HCT116 (cell line): Measurements from ENCODE around the gene CCL18. TPM values are rescaled to one million over a fixed set of nuclear protein-coding genes. Genes with fewer than 3 reads are reported as not detected.
"Not testable (repeated sequence)": the region's sequence is repeated elsewhere in the genome, so short reads cannot be mapped to it uniquely, and the experiment has no call there.

Source experiments
- ATAC-seq: fragments of 200-7000 bp; cut with Tn5 transposase; 2 replicates; pipeline ENCODE4 v1.9.1; 2020; ENCODE audit warnings: mild to moderate bottlenecking, moderate library complexity
- BruUV-seq: library from RNA; stranded (reverse); fragments of 400-500 nt; replicated peaks from 2 replicates; lab custom pipeline; 2021; lab: Mats Ljungman, UMichigan
- CTCF ChIA-PET: fragments of 300-600 bp; sonication (Branson Sonifier 250); formaldehyde crosslinking; loops from one replicate; lab custom pipeline; 2021; ENCODE audit warnings: antibody characterized with exemption; lab: Charles Lee
- POLR2A ChIA-PET: fragments of 300-600, 350-600 bp; sonication (Branson Sonifier 250); formaldehyde crosslinking; loops from one replicate; lab custom pipeline; 2021; ENCODE audit warnings: antibody characterized with exemption; lab: Charles Lee
- RAD21 ChIA-PET, 2 experiments: fragments of 300-600 bp; sonication (Branson Sonifier 250); formaldehyde crosslinking; loops; one replicate each; lab custom pipeline; 2023; ENCODE audit warnings: low total read pairs in 2 of 2; ENCODE audit not compliant: uncharacterized antibody in 2 of 2, unreplicated experiment in 2 of 2, low non-redundant PET in 1 of 2; lab: Charles Lee
- DNase-seq: peaks from one replicate; pipeline ENCODE4 v3.0.0-alpha.2; 2010; ENCODE audit warnings: low read depth, low spot score
- H2AFZ ChIP-seq: fragments of 200-600 bp; shearing (Covaris generic), sonication (generic); 2 replicates; pipeline ENCODE4 v1.6.1; 2017; ENCODE audit warnings: low read depth, mixed run types, mixed read lengths, antibody characterized with exemption, low read length; ENCODE audit not compliant: poor library complexity, severe bottlenecking
- H3K27ac ChIP-seq: 2 replicates; pipeline ENCODE4 v1.5.1; 2012; ENCODE audit warnings: low read depth, low read length
- H3K27me3 ChIP-seq: fragments of 200-600 bp; sonication (generic); 2 replicates; pipeline ENCODE4 v1.6.1; 2016; ENCODE audit warnings: mixed run types, low read length, mixed read lengths; ENCODE audit not compliant: insufficient read depth
- H3K36me3 ChIP-seq, 2 experiments: fragments of 200-500 bp in 1 of 2; fragments of 200-600 bp in 1 of 2; sonication (Bioruptor generic) in 1 of 2; sonication (generic) in 1 of 2; 2 replicates each; pipeline versions ENCODE4 v1.5.1 to v1.6.1; 2014 to 2016; ENCODE audit warnings: low read length in 2 of 2, inconsistent platforms in 1 of 2, mixed read lengths in 1 of 2, mixed run types in 1 of 2; ENCODE audit not compliant: insufficient read depth in 2 of 2, control insufficient read depth in 1 of 2
- H3K4me1 ChIP-seq, 2 experiments: fragments of 200-600 bp in 1 of 2; sonication (generic) in 1 of 2; 2 replicates each; pipeline versions ENCODE4 v1.5.1 to v1.6.1; 2012 to 2017; ENCODE audit warnings: low read length in 2 of 2, inconsistent platforms in 1 of 2, mild to moderate bottlenecking in 1 of 2, mixed read lengths in 1 of 2, mixed run types in 1 of 2, moderate library complexity in 1 of 2; ENCODE audit not compliant: insufficient read depth in 2 of 2, control insufficient read depth in 1 of 2
- H3K4me2 ChIP-seq: fragments of 200-600 bp; sonication (generic); 2 replicates; pipeline ENCODE4 v1.6.1; 2017; ENCODE audit warnings: mixed run types, low read length, mixed read lengths
- H3K4me3 ChIP-seq, 2 experiments: fragments of 200-600 bp in 1 of 2; sonication (generic) in 1 of 2; replicated peaks in 1 of 2; 2 replicates each; pipeline ENCODE4 v1.5.1; 2011 to 2016; ENCODE audit warnings: low read length in 2 of 2, control low read depth in 1 of 2, low read depth in 1 of 2, mild to moderate bottlenecking in 1 of 2, mixed read lengths in 1 of 2, mixed run types in 1 of 2
- H3K79me2 ChIP-seq: fragments of 200-600 bp; sonication (generic); 2 replicates; pipeline ENCODE4 v1.6.1; 2017; ENCODE audit warnings: mild to moderate bottlenecking, mixed run types, low read length, moderate library complexity, mixed read lengths; ENCODE audit not compliant: insufficient read depth
- H3K9ac ChIP-seq: fragments of 200-600 bp; sonication (generic); 2 replicates; pipeline ENCODE4 v1.6.1; 2016; ENCODE audit warnings: low read length, mixed read lengths
- H3K9me2 ChIP-seq: fragments of 200-600 bp; sonication (generic), shearing (Covaris generic); 2 replicates; pipeline ENCODE4 v1.6.1; 2017; ENCODE audit warnings: mixed run types, mild to moderate bottlenecking, moderate library complexity; ENCODE audit not compliant: insufficient read depth
- H3K9me3 ChIP-seq, 2 experiments: fragments of 200-500 bp in 1 of 2; fragments of 200-600 bp in 1 of 2; sonication (Bioruptor generic) in 1 of 2; sonication (generic) in 1 of 2; 2 replicates each; pipeline ENCODE4 v1.6.1; 2014 to 2017; ENCODE audit warnings: low read length in 2 of 2, mixed read lengths in 2 of 2, inconsistent platforms in 1 of 2, low read depth in 1 of 2, mild to moderate bottlenecking in 1 of 2, mixed run types in 1 of 2, moderate library complexity in 1 of 2; ENCODE audit not compliant: control insufficient read depth in 1 of 2, insufficient read depth in 1 of 2
- H4K20me1 ChIP-seq: fragments of 200-600 bp; sonication (generic), shearing (Covaris generic); 2 replicates; pipeline ENCODE4 v1.6.1; 2017; ENCODE audit warnings: mixed run types, mild to moderate bottlenecking, moderate library complexity; ENCODE audit not compliant: insufficient read depth
- ATF3 ChIP-seq: IDR thresholded peaks from 2 replicates; pipeline ENCODE4 v1.6.1; 2012
- EGR1 ChIP-seq: IDR thresholded peaks from 2 replicates; pipeline ENCODE4 v1.6.1; 2012; ENCODE audit warnings: low read depth
- ELF1 ChIP-seq: IDR thresholded peaks from 2 replicates; pipeline ENCODE4 v1.6.1; 2012; ENCODE audit warnings: low read depth, borderline replicate concordance
- EZH2phosphoT487 ChIP-seq: fragments of 200-600 bp; IDR thresholded peaks from 2 replicates; pipeline ENCODE4 v1.6.1; 2018; ENCODE audit warnings: antibody characterized with exemption, borderline replicate concordance
- FOSL1 ChIP-seq: IDR thresholded peaks from 2 replicates; pipeline ENCODE4 v1.6.1; 2012; ENCODE audit warnings: low read depth
- JUND ChIP-seq: IDR thresholded peaks from 2 replicates; pipeline ENCODE4 v1.6.1; 2012
- MAX ChIP-seq: IDR thresholded peaks from 2 replicates; pipeline ENCODE4 v1.6.1; 2012
- POLR2A ChIP-seq: IDR thresholded peaks from 2 replicates; pipeline ENCODE4 v1.7.0; 2011; ENCODE audit warnings: borderline replicate concordance; ENCODE audit not compliant: insufficient read depth, insufficient read length; ENCODE audit errors: extremely low read depth
- POLR2AphosphoS5 ChIP-seq: IDR thresholded peaks from 2 replicates; pipeline ENCODE4 v1.6.1; 2011; ENCODE audit warnings: mild to moderate bottlenecking, low read depth, low read length, moderate library complexity
- RAD21 ChIP-seq: IDR thresholded peaks from 2 replicates; pipeline ENCODE4 v1.6.1; 2012; ENCODE audit warnings: low read depth, mild to moderate bottlenecking
- SIN3A ChIP-seq: IDR thresholded peaks from 2 replicates; pipeline ENCODE4 v1.6.1; 2012; ENCODE audit warnings: low read depth
- SP1 ChIP-seq: IDR thresholded peaks from 2 replicates; pipeline ENCODE4 v1.6.1; 2012; ENCODE audit warnings: low read depth
- SRF ChIP-seq: IDR thresholded peaks from 2 replicates; pipeline ENCODE4 v1.6.1; 2012; ENCODE audit warnings: low read depth
- TCF7L2 ChIP-seq: IDR thresholded peaks from 2 replicates; pipeline ENCODE4 v1.7.0; 2011; ENCODE audit warnings: borderline replicate concordance, inconsistent platforms; ENCODE audit not compliant: insufficient read depth, insufficient read length; ENCODE audit errors: extremely low read depth
- YY1 ChIP-seq: IDR thresholded peaks from 2 replicates; pipeline ENCODE4 v1.6.1; 2011; ENCODE audit warnings: low read length, low read depth, moderate library complexity, mild to moderate bottlenecking; ENCODE audit not compliant: insufficient replicate concordance; ENCODE audit errors: extremely low read depth
- ZFX ChIP-seq: fragments of 450-650 bp; IDR thresholded peaks from 2 replicates; pipeline ENCODE4 v1.6.1; 2017
- ZNF274 ChIP-seq: fragments of 200-500 bp; sonication (Bioruptor generic); IDR thresholded peaks from 2 replicates; pipeline ENCODE4 v1.6.1; 2014; ENCODE audit warnings: mild to moderate bottlenecking, low read depth, low read length, inconsistent platforms
- intact Hi-C: fragments of 100-400 bp; cut with micrococcal nuclease; formaldehyde crosslinking; loops from 2 replicates; pipeline ENCODE4 v1.10.0; 2022
- total RNA-seq: library from RNA; stranded (reverse); gene quantifications from one replicate; pipeline ENCODE4 v1.2.1, GENCODE V29; 2021; ENCODE audit not compliant: unreplicated experiment
- TF ChIP-seq, protein P1 (sequence below): IDR thresholded peaks from 2 replicates; pipeline ENCODE4 v1.6.1; 2011; ENCODE audit warnings: mild to moderate bottlenecking, low read length, moderate library complexity; ENCODE audit not compliant: insufficient replicate concordance; ENCODE audit errors: extremely low read depth

The CCL18 gene
- total RNA-seq, 1 experiment from 2014 or later = not detected

DNA sequence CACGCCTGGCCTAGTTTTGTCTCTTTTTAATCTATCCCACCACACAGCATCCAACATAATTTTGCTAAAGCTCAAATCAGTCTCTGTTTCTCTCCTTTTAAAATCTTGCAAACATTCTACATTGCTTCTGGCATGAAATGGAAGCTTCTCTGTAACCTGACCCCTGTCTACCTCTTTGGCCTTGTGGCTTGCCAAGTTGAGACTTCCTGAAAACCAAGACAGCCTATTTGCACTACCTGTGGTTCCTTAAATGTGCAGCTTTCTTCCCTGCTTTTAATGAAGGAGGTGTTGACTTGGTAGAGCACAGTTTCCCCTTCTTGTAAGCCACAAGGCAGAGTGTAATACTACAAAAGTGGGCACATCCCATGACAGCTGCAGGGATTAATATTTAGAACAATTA lies 31.9 kb downstream of the CCL18 start:
- Histone ChIP-seq H4K20me1 (no peaks in the 10 kb centered on the region), H3K4me1 (no peaks in the 10 kb centered on the region), H3K36me3 (no peaks in the 10 kb centered on the region), H3K79me2 (no peaks in the 10 kb centered on the region), H2AFZ (no peak overlapping the region), H3K4me2 (no peak overlapping the region), H3K4me3 (no peak overlapping the region), H3K27ac (no peak overlapping the region), H3K9ac (no peak overlapping the region), H3K9me2 (no peaks in the 10 kb centered on the region), H3K27me3 (0 out of 2 replicates have a peak, but pooled peaks cover 4% of the 10 kb centered on the region), H3K9me3 (no peaks in the 10 kb centered on the region)
- BruUV-seq = no TSS peak
- CTCF ChIA-PET = no interaction called here
- POLR2A ChIA-PET = no interaction called here
- intact Hi-C loops = no loop called here
- TF ChIP-seq ZNF274 = no peak
- no peak for TF ChIP-seq POLR2AphosphoS5
- TF ChIP-seq POLR2A = no peak
- TF ChIP-seq YY1 = no peak
- no peak for TF ChIP-seq EGR1
- no peak for TF ChIP-seq TCF7L2
- TF ChIP-seq SRF = no peak
- TF ChIP-seq RAD21 = no peak
- TF ChIP-seq, protein P1, sequence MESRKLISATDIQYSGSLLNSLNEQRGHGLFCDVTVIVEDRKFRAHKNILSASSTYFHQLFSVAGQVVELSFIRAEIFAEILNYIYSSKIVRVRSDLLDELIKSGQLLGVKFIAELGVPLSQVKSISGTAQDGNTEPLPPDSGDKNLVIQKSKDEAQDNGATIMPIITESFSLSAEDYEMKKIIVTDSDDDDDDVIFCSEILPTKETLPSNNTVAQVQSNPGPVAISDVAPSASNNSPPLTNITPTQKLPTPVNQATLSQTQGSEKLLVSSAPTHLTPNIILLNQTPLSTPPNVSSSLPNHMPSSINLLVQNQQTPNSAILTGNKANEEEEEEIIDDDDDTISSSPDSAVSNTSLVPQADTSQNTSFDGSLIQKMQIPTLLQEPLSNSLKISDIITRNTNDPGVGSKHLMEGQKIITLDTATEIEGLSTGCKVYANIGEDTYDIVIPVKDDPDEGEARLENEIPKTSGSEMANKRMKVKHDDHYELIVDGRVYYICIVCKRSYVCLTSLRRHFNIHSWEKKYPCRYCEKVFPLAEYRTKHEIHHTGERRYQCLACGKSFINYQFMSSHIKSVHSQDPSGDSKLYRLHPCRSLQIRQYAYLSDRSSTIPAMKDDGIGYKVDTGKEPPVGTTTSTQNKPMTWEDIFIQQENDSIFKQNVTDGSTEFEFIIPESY = no peak
- TF ChIP-seq JUND = no peak
- TF ChIP-seq FOSL1 = no peak
- TF ChIP-seq EZH2phosphoT487 = no peak
- no peak for TF ChIP-seq ELF1
- no peak for TF ChIP-seq ATF3
- TF ChIP-seq ZFX = no peak
- no peak for TF ChIP-seq SIN3A
- no peak for TF ChIP-seq SP1
- TF ChIP-seq MAX = no peak
- DNase-seq (no peak), ATAC-seq (no peak)
- RAD21 ChIA-PET = no interaction called here

DNA sequence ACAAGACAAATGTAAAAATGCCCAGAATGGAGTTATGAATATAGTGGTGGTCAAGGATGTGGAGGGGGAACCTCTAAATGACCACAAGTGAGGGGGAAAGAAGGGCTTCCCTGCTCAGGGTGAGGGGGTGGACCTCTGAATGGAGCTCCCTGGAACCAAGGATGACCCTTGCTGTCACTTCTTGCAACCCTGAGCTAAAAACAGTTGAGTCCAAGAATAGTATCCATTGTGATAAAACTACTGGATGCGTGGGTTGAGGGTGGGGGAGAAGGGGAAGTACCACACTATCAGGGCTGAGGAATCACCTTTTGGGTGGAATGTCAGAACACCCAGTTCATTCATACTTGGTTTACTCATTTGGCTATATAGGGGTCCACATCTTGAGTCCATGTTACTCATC lies 34.9 kb downstream of the CCL18 start:
- H3K36me3 ChIP-seq, ATAC-seq, H3K27me3 ChIP-seq, H3K4me3 ChIP-seq, BruUV-seq, H3K79me2 ChIP-seq, H3K27ac ChIP-seq, H3K4me1 ChIP-seq, CTCF ChIA-PET, H3K9me3 ChIP-seq, DNase-seq, POLR2A ChIA-PET, H3K9me2 ChIP-seq, H3K9ac ChIP-seq, H4K20me1 ChIP-seq, H3K4me2 ChIP-seq, intact Hi-C loops, RAD21 ChIA-PET, H2AFZ ChIP-seq: not testable (repeated sequence)
